ENCODE measurements around the gene GAPDH. TPM values are rescaled to one million over a fixed set of nuclear protein-coding genes. Genes with fewer than 3 reads are reported as not detected.
A peak's percentile ranks its signal among the peaks of the same experiment; 100 is the strongest.

GAPDH gene
- total and polyA plus RNA-seq, 10 of the 15 experiments (the other 5 are each of a cell fraction or from before 2014, with no cell fraction given) = 5,606 to 14,240 (median 9,400) TPM

DNA sequence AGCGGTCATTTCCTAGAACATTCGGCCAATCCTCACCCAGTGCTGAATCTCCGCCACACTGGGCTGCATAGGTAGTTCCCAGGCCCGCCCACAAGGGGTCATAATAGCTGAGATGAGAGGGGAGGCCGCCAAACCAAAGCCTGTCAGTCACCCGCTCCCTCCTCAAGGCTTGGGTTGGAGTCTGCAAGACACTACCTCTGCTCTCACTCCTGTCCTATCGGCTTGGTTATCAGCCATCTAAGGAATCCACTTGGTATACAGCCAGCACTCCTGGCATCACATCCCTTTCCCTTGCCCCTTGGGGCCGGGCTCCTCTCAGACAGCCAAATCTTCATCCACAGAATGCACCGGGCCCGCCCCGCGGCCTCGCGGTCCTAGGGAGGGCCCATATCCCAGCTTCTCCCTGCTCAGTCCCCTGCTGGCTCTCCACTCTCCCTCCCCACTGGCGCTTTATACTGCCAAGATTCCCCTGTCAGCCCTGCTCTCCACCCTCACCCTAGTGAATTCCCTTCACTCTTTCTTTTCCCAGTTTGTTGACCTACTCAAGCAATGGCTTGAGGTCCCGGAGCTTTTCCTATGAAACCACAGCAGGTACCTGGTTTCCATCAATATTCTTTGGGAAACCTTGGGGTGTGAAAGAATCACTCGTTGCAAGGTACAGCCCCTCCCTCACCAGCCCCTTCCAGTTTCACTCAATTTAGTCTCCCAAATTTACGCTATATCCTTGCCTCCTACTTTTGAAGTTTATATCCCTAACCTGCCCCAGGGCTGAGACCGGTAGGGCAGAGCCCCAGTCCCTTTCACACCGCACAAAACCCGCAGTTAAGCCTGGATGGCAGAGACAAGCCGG is 20.1 kb downstream of the GAPDH start:
- Histone ChIP-seq H3K79me2 (ENCODE audit: control insufficient read depth, insufficient read depth, low read length) (peaks cover 47% of the 10 kb centered on the region), H3K4me3 (peak overlapping the region; percentile 89), H3K4me2 (ENCODE audit: control insufficient read depth, insufficient read depth) (peak overlapping the region; percentile 82), H3K27me3 (replicated peaks in 1 of 2; ENCODE audit: control insufficient read depth in 2 of 2, insufficient read depth in 2 of 2, low read length in 1 of 2) (no peaks in the 10 kb centered on the region), H3K9ac (ENCODE audit: control insufficient read depth, insufficient read depth, low read length) (peak overlapping the region; percentile 70), H3K36me3 (ENCODE audit: control insufficient read depth in 2 of 2, insufficient read depth in 2 of 2, low read length in 1 of 2) (peaks cover 16 to 25% of the 10 kb centered on the region in 2 experiments), H3K27ac (ENCODE audit: control insufficient read depth, insufficient read depth) (peak overlapping the region; percentile 27), H4K20me1 (ENCODE audit: control insufficient read depth, insufficient read depth) (no peaks in the 10 kb centered on the region), H3K4me1 (ENCODE audit: control insufficient read depth, insufficient read depth, low read length) (peaks cover 10% of the 10 kb centered on the region), H3K9me3 (replicated peaks; ENCODE audit: control insufficient read depth, insufficient read depth, low read length) (no peaks in the 10 kb centered on the region), H2AFZ (ENCODE audit: control insufficient read depth, low read depth, low read length) (peak overlapping the region; percentile 25; the same call in 1 of the 2 replicates)
- ChIA-PET RAD21 (ENCODE audit: unreplicated experiment) (interaction anchor here (0.7 to 2.9 kb wide), 10 partner anchors 15 to 276 kb away, joined by 3 to 18 read pairs (median 4); partner anchors contain the start of genes GAPDH and VAMP1), SMC1A (ENCODE audit: uncharacterized antibody, unreplicated experiment) (interaction anchor here (0.7 to 4.3 kb wide), 12 partner anchors 13 to 156 kb away, joined by 3 to 24 read pairs (median 6); partner anchors contain the start of gene NOP2), CTCF (interaction anchor here (0.6 to 7.4 kb wide), 17 partner anchors 9 to 228 kb away, joined by 3 to 69 read pairs (median 6); partner anchors contain the start of genes GAPDH, MRPL51, NOP2 and PTMS), POLR2A (interaction anchor here (0.6 to 3.9 kb wide), 6 partner anchors 15 to 195 kb away, joined by 3 to 32 read pairs (median 8); partner anchors contain the start of genes GAPDH and VAMP1)
- WGBS (ENCODE audit: insufficient coverage, insufficient replicate concordance, low lambda C conversion rate, missing lambda C conversion rate) = 37% methylated on average over 21 of the region's 22 CpGs
- DNase-seq (ENCODE audit: low read depth, low spot score) (no peak), ATAC-seq (peak; percentile 83), FAIRE-seq (peak; percentile 92)
- intact Hi-C loops (cut with micrococcal nuclease; ENCODE audit: unreplicated experiment) (loop anchor here (5.0 kb wide), 1 partner anchor 223 kb away; no protein-coding TSS in a partner anchor), in situ Hi-C loops (cut with MboI) (no loop called here)
- BruUV-seq (replicated peaks) = TSS peak; percentile 65
- no peak for TF ChIP-seq HDAC2 (IDR thresholded peaks at IDR 0.05)
- TF ChIP-seq, protein P1, sequence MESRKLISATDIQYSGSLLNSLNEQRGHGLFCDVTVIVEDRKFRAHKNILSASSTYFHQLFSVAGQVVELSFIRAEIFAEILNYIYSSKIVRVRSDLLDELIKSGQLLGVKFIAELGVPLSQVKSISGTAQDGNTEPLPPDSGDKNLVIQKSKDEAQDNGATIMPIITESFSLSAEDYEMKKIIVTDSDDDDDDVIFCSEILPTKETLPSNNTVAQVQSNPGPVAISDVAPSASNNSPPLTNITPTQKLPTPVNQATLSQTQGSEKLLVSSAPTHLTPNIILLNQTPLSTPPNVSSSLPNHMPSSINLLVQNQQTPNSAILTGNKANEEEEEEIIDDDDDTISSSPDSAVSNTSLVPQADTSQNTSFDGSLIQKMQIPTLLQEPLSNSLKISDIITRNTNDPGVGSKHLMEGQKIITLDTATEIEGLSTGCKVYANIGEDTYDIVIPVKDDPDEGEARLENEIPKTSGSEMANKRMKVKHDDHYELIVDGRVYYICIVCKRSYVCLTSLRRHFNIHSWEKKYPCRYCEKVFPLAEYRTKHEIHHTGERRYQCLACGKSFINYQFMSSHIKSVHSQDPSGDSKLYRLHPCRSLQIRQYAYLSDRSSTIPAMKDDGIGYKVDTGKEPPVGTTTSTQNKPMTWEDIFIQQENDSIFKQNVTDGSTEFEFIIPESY (IDR thresholded peaks at IDR 0.05) = peak; percentile 93
- no peak for TF ChIP-seq SPI1 (IDR thresholded peaks at IDR 0.05; ENCODE audit: borderline replicate concordance, insufficient read depth, low read depth, low read length)
- no peak for TF ChIP-seq FOS (IDR thresholded peaks at IDR 0.05; ENCODE audit: borderline replicate concordance, extremely low read depth, insufficient read length)
- no peak; the same call in 1 of the 2 replicates for TF ChIP-seq IKZF1 (conservative IDR thresholded peaks at IDR 0.05)
- TF ChIP-seq, protein P2, sequence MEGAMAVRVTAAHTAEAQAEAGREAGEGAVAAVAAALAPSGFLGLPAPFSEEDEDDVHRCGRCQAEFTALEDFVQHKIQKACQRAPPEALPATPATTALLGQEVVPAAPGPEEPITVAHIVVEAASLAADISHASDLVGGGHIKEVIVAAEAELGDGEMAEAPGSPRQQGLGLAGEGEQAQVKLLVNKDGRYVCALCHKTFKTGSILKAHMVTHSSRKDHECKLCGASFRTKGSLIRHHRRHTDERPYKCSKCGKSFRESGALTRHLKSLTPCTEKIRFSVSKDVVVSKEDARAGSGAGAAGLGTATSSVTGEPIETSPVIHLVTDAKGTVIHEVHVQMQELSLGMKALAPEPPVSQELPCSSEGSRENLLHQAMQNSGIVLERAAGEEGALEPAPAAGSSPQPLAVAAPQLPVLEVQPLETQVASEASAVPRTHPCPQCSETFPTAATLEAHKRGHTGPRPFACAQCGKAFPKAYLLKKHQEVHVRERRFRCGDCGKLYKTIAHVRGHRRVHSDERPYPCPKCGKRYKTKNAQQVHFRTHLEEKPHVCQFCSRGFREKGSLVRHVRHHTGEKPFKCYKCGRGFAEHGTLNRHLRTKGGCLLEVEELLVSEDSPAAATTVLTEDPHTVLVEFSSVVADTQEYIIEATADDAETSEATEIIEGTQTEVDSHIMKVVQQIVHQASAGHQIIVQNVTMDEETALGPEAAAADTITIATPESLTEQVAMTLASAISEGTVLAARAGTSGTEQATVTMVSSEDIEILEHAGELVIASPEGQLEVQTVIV (IDR thresholded peaks at IDR 0.05; ENCODE audit: borderline replicate concordance, partially characterized antibody) = no peak
- TF ChIP-seq GABPA (IDR thresholded peaks at IDR 0.05; ENCODE audit: low read depth) = no peak
- no peak for TF ChIP-seq NR2C2 (IDR thresholded peaks at IDR 0.05; ENCODE audit: borderline replicate concordance, control insufficient read depth, insufficient read length, low read depth)
- no peak for TF ChIP-seq MEF2A (IDR thresholded peaks at IDR 0.05; ENCODE audit: insufficient read depth, low read depth, low read length)
- TF ChIP-seq, protein P3, sequence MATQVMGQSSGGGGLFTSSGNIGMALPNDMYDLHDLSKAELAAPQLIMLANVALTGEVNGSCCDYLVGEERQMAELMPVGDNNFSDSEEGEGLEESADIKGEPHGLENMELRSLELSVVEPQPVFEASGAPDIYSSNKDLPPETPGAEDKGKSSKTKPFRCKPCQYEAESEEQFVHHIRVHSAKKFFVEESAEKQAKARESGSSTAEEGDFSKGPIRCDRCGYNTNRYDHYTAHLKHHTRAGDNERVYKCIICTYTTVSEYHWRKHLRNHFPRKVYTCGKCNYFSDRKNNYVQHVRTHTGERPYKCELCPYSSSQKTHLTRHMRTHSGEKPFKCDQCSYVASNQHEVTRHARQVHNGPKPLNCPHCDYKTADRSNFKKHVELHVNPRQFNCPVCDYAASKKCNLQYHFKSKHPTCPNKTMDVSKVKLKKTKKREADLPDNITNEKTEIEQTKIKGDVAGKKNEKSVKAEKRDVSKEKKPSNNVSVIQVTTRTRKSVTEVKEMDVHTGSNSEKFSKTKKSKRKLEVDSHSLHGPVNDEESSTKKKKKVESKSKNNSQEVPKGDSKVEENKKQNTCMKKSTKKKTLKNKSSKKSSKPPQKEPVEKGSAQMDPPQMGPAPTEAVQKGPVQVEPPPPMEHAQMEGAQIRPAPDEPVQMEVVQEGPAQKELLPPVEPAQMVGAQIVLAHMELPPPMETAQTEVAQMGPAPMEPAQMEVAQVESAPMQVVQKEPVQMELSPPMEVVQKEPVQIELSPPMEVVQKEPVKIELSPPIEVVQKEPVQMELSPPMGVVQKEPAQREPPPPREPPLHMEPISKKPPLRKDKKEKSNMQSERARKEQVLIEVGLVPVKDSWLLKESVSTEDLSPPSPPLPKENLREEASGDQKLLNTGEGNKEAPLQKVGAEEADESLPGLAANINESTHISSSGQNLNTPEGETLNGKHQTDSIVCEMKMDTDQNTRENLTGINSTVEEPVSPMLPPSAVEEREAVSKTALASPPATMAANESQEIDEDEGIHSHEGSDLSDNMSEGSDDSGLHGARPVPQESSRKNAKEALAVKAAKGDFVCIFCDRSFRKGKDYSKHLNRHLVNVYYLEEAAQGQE (IDR thresholded peaks at IDR 0.05; ENCODE audit: low read depth, low read length) = no peak
